Measurements from ENCODE around the gene KAT2B.

DNA sequence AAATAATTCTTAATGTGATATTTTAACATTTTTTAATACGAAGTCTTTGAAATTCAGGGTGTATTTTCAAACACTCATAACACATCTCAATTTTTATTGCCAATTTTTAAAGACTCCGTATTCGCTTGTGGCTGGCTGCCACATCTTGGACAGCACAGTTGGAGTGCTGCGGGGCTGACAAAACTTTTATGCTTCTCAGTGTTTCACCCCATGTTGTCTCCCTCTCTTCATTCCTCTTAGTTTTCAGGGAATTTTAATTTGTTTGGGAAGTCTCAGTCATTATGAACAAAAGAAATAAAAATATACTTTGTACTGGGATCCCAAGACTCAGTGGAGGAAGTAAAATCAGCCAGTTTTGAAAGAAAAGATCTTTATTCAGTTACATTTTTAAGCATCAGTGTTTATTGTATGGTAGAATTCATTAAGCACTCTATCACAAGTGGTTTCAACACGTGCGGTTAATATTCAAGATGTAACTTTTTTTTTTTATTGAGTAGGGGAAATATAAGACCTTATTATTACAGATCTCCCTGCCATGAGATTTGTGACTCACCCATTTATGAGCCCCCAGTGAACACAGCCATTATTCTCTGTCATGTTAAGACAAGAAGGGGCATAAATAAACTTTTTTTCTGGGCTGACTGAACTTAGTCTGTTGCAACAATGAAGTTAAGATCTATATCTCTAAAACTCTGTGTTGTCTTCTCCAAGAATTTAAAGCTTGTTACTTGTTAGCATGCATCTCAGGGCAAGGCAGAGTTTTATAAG lies 26.8 kb downstream of the KAT2B start:
- TF ChIP-seq CTCF (conservative IDR thresholded peaks at IDR 0.05) (no peak), EZH2 (IDR thresholded peaks at IDR 0.05; ENCODE audit: low read depth) (no peak)

Measured in PC-9 (cell line).